HG02884 (cell line): ENCODE measurements around the gene SAMD5.

Experiments
- ATAC-seq: cut with Tn5 transposase; IDR thresholded peaks from one replicate; pipeline ENCODE4 v1.9.1; 2021; ENCODE audit warnings: mild to moderate bottlenecking, moderate library complexity; ENCODE audit not compliant: unreplicated experiment

SAMD5 gene

DNA sequence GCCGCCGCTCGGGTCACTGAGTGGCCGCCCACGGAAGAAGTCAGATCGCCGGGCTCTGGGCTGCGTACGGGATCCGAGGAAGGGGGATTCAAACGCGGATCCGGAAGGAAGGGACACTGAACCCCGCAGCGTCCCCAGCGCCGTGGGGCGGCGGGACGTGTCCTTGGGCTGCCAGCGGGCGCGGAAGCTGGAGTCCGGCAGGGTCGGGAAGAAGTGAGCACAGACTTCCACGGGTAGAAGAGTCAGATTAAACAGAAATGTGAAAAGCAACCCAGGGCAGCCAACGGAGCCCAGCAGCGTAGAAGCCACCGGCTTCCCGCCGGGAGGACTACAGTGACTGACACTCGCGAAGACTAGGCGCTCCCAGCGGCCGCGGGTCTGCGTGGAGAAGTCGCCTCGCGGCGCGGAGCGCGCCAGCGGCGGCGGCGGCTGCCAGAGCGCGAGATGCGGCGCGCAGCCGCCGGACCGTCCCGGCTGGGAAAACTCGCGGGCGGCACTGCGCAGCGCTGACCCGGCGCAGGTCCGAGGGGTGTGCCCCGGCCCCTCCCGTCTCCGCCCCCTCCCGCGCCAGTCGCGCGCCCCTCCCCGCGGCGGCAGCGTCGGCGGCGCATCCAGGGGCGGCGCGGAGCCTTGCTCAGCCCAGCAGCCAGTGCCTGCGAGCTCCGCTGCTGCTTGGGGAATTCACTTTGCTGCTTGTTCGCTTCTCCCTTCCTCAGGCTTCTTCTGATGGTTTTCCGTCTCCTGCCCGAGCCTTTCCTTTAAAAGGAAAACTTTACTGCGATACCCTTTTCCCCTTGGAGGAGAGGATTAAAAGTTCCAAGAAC is at the start of gene SAMD5:
Gene SAMD5, plus strand, starts transcription at position 649 of the 824 bp plus-strand sequence. CDS start 239 bp downstream, outside the sequence.
- peak; percentile 40 for ATAC-seq

DNA sequence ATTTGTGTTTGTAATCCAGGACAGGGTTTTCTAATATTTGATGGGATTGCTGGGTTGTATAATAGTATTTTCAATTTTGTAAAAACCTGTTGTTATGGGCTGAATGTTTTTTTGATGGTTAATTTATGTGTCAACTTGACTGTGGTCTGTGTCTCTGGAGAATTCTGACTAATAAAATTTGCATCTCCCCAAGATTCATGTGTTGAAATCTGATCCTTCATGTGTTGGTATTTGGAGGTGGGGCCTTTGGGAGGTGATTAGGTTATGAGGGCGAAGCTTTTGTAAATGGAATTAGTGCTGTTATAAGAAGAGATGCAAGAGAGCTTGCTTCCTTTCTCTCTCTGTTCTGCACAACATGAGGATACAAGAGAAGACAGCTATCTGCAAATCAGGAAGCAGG is 48.7 kb upstream of the SAMD5 start:
- ATAC-seq = no peak

DNA sequence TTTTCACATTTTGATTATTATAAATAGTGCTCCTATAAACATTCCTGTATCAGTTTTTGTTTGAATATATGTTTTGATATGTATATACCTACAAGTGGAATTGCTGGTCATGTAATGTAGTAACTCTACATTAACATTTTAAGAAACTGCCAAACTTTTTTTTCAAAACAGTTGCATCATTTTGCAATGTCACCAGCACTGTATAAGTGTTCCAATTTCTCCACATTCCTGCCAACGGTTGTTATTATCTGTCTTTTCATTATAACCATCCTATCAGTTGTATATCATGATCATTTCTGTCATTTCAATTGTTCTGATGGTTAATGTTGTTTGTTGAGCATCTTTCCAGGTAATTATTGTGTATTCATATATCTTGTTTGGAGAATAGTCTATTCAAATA is 44.8 kb upstream of the SAMD5 start:
- no peak for ATAC-seq

DNA sequence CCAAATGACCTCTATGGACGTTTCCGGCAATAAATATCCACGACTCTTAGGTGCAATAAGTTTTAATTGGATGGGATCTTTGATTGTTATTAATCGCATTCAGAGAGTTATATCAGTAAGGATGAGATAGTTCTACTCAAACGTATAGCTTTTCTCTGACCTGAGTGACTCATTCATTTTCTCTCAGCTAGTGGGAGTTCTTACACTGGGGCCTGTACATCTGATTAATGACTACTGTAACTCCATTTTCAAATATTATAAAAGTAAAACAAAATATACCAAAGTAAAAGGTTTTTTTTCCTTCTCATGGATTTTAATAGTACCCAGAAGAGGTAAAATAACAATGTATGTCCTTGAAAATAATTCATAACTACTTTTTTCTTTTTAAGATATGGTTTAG is 41.1 kb upstream of the SAMD5 start:
- ATAC-seq = no peak

DNA sequence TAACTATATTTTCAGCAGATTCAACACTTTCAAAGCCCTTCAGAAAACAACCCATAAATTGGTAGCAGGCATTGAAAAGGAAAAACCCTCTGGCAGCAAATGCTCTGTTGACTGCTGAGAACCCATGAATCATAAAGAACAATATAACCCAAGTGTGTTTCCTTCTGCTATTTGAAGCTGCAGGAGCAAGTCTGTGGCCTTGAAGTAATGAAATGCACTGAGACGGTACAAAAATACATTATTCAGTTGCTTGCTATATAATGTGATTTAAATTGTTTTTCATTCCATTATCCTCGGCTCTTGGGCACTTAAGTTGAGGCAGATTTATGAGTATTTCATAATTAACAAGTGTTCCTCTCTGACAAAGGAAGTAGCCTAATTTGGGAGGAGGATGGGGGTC is 40.6 kb upstream of the SAMD5 start:
- no peak for ATAC-seq

DNA sequence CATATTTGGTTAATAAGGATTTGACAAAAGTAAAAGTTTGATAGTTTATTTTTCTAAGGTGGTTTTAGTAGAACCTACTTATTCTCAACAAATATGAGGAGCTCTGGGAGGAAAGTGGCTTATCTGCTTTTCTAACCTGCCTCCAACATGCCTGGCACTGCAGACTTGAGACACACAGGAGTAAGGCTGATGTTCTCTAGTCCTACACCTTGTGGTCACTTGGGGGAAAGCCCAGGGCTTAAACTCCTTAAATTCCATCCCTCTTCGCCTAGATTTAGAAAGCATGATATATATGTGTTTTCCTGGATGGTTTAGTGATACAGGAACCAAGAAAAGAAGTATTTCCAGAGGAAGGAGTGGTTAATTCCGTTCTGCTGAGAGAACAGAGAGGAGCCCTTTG is 39.9 kb upstream of the SAMD5 start:
- ATAC-seq = no peak

DNA sequence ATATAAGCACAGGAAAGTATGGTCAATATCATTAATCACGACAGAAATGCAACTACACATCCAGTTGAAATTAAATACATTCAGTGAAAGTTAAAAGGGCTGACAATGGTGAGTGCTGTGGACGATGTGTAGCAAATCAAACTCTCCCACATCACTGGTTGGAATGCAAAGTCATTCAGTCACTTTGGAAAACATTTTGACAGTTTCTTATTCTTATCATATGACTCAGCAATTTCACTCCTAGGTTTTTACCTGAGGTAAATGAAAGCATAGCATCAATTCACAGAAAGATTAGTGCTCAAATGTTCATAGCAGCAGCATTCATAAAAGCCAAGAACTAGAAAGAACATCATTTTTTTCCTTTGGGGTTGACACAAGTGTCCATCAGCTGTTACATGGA is 28.6 kb upstream of the SAMD5 start:
- ATAC-seq = no peak

DNA sequence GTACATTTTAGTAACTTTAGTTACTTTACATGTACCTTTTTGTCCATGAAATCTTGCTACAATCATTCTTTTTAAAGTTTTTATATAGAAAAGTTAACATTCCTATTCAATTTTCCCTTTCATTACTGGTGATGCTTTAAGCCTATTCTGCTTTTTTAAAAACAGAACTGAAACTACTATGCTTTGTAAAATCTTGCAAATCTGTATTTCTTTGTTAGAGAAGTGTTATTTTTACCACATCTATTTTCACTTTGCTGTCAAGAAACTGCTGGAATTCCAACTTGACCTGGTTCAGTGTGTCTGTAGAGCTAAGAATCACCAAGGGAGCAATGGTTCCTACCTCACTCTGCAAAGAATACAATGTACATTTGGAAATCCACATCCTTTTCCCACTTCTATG is 21.8 kb upstream of the SAMD5 start:
- peak; percentile 76 for ATAC-seq

DNA sequence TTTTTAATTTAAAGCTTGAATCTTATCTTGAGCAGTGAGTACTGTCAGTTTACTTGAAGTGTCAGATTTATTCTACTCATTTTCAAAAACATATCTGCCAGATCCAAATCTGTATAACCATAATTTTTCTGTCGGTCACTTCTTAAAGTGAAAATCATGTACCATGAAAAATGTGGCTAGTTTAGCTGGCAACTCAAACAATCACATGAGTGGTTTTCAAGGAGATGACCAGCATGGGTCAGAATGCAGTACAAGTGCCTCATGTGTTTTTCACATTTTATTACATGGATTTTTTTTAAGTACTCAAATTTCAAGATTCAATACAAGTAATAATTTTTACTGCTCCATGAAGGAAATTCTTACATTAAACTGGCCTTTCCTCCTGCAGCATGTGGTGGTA is 11.0 kb upstream of the SAMD5 start:
- no peak for ATAC-seq

DNA sequence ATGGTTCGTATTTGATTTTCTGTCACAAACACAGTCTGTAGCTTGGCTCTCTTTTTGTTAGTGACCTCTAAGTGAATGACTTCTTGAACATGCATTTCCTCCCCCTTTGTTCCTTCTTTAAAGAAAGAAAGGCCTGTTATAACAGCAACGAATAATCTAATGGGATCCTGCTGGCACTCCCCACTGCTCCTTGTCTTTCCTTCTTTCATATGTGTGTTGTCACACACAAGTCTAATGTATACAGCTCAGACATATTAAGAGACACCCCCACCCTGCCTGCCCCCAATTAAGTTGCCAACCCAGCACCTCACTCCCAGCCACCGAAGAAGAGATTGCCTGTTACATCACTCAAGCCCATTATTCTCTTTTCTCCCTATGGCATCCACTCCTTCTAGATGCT is 4.9 kb upstream of the SAMD5 start:
- no peak for ATAC-seq

DNA sequence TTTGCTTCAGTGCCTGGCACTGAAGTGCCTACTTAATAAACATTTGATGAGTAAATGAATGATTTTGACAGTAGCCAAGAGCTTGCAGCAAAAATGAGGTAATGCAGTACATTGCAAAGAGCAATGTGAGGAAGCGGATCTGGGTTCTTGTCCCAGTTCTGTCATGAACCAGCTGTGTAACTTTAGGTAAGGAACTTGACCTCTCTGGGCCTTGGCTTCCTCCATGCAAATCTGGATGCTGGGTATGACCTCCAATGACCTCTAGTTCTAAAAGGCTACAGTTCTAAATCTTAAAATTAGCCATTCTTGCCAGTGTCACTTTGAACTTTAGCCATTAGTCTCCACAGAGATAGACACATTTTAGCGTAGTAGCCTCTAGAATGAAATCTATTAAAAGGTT is 3.6 kb upstream of the SAMD5 start:
- no peak for ATAC-seq

DNA sequence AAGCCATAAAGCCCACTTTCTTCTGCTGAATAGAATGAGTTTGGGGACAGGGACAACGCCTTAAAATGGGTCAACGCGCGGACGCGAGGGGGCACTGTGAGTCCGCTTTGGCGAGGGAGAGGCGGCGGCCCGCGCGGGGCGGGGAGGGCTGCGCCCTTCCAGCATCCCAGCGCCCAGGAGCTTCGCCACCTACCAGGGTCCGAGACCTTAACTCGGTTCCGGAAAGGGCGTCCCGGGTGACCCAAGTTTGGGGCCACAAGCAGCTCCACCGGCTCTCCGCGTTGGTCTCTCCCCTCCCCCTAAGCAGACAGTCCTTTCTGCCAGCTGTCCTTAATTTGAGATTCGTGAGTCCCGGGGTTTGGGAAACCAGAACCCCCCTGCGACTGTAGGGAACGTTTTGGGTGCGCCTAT is 1.8 kb upstream of the SAMD5 start:
- ATAC-seq = peak; percentile 37

DNA sequence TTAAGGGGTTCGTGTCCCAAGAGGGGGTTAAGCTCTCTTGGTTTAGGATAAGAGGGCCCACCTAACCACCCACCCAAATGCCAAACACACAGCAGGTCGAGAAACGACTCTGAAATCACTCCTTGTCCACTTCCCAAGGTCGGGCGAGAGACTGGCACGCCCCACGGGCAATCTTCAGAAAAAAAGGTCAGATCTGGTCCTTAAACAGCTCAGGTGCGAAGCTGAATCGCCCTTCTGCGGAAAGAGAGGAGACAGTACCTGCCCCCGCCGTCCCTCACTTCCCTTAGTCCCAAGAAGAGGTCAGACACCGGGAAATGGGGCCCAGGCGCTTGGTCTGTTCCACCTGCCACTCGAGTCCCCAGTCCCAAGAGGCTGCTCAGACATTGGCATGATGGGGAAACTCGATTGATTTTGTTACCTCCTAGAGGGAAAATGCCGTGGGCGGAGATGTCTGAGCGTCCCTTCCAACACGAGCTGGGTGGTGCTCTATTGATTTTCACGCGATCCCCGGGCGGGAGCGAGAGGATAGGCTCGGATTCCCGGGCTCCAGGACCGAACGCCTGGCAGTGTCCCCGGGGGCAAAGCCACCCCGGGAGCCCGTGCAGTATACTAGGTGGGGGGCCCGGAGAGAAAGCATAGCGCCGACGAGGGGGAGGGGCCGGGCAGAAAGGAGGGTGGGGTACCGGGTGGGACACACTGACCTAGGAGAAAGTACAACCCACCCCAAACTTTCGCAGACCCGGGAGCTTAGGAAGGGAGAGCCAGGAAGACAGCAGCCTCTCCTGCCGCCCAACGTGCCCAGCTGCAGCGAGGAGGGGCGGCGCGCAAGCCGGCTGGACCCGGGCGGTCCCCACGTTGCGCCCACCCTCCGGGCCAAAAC is 1.1 kb upstream of the SAMD5 start:
- ATAC-seq = no peak

DNA sequence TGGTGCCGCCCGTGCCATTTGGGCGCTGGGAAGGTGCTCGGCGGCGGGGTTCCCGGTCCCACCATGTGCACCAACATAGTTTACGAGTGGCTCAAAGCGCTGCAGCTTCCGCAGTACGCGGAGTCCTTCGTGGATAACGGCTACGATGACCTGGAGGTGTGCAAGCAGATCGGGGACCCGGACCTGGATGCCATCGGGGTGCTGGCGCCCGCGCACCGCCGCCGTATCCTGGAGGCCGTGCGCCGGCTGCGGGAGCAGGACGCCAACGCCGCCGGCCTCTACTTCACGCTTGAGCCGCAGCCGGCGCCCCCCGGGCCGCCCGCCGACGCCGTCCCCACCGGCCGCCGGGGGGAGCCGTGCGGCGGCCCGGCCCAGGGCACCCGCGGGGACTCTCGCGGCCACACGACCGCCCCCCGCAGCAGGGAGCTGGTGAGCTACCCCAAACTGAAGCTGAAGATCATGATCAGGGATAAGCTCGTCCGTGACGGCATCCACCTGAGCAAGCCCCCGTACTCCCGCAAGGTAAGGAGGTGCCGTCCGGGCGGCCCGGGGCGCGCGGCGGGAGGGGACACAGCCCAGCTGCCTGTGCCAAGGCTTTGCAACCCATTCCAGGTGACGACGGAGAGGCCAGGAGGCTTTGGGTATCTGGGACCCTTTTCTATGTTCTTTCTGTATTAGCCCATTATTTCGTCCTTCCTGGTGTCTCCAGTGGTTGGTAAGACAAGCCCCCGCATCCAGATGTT is 547 bp downstream of the SAMD5 start:
- ATAC-seq = no peak

DNA sequence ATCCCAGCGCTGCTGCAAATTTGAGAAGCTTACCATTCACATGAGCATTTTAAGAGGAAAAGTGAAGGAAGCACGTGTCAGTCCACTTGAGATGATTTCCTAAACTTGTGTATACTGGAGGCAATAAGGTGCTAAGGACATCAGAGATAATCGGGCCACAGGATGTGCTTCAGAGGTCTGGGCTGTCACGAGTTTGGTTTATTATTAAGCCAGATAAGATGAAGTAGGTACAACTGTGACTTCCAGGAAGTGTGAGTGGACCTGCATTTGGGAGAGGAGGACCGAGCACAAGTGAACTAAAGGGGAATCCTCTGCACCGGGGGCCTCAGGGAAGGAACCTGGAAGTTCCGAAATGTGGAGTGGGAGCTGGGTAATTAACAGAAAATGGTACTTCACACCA is 1.4 kb downstream of the SAMD5 start:
- ATAC-seq = no peak

DNA sequence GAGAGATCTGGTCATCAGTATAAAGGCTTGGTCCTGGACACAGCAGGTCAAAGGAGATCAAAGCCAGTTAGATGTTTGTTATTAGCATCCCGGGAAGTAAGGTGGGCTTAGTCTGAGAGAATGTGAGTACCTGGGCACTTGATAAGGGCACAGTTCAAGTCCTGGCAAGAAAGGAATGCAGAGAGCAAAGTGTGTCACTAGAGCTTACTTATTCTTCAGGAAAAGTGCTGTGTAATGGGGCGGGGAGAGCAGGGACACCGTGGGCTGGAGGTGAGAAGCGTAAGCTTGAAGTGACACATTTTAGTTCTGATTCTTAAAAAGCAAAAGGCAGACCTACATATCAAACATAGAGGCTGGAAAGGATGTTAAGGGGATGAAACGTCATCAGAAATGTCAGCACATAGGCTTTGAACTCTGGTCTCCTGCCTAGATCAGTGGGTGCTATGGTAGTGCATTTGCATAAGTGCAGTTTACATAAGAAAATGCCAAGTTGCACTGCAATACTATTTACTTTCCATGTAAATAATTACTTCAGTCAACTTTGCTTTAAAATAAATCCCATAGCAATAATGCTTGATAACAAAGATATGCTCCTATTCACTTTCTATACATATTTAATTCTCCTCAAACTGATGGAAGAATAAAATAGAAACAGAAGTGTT is 2.6 kb downstream of the SAMD5 start:
- no peak for ATAC-seq

DNA sequence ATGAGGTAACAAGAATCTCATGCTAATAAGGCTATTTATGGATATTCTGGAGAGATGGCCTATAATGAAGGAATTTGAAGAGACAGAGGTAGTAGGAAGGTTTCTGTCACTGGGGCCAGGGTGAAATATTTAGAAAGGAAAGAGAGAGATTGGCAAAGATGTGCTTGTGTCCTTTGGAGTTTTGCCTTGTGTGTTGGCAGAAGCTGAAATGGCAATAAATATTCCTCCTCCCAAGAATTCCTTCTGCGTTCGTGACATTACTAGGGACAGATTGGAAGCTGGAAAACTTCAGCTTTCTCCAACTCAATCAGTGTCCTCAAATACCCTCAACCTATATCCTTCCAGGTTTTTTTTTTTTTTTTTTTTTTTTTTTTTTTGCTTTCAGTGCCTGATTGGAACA is 6.3 kb downstream of the SAMD5 start:
- ATAC-seq = no peak

DNA sequence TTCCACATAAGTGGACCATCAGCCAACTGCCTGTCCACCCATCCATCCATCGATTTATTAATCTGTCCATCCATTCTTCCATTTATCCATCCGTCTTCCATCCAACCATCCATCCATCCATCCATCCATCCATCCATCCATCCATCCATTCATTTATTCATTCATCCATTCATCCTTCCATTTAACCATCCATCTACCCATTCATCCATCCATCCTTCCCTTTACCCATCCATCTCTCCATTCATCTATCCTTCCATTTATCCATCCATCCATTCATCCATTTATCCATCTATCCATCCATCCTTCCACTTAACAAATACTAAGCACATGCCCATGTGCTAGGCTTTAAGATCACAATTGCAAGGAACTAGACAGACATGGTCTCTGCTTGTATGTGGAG is 6.8 kb downstream of the SAMD5 start:
- no peak for ATAC-seq

DNA sequence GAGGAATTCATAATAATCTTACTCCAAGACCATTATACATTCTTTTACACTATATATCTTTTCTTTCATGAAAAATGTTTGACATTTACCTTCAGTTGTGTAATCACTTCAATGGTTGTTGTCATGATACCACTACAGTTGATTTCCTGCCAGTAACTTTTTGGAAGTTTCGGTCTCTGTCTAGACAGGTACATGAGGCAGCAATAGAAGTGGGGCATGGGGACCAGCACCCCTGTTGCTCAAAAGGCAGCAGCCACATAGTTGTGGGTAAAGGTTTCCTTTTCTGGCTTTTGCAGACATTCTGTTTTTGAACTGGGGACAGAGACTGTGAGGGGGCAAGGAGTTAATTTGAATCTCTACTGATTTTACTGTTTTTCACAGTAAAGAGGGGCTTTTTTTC is 14.1 kb downstream of the SAMD5 start:
- no peak for ATAC-seq

DNA sequence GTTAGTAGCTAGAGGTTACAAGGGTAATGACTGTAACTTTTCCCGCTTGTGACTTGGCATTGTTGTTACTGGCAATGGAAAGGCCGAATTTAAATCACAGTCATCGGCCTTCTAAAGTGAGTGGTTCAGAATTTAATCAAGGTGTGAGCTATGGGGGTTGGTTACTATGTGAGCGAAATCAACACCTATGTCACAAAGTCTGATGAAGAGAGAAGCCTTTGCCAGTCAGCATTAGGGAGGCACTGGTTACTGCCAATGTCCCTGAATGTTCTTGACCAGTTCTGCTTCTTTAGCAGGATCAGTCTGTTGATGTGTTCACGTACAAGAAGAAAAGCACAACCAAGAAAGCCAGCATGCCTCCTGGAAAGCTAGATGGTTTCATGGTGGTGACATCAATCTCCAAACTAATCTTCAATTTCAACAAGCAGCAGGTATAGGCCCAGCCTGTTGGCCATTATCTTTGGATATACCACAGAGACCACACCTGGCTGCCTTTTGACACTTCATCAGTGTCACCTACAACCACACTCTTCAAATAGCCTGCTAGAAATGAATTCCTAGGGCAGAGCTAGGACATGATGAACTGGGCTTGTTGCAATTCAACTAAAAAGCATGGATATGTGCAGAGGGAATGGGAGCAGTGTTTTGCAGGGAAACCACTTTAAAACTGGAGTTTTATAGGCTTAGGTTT is 17.2 kb downstream of the SAMD5 start:
- ATAC-seq = no peak
